ENCODE measurements around the gene ACSL5.
"Not testable (repeated sequence)": the region's sequence is repeated elsewhere in the genome, so short reads cannot be mapped to it uniquely, and the experiment has no call there.

The ACSL5 gene

GRCh38 chr10:112421731-112422130, 47.8 kb downstream of the ACSL5 start:
- DNase-seq = no peak

- no peak for DNase-seq
Observed at GRCh38 chr10:112424651-112425050, 50.7 kb downstream of the ACSL5 start.

- no peak for DNase-seq
Observed at GRCh38 chr10:112426111-112426510, 52.2 kb downstream of the ACSL5 start.

GRCh38 chr10:112429147-112429546, 55.2 kb downstream of the ACSL5 start:
- no peak for DNase-seq

GRCh38 chr10:112429654-112430230, 55.8 kb downstream of the ACSL5 start:
- no peak for DNase-seq

- DNase-seq = no peak
Observed at GRCh38 chr10:112433136-112433535, 59.2 kb downstream of the ACSL5 start.

GRCh38 chr10:112434988-112435619, 61.2 kb downstream of the ACSL5 start:
- DNase-seq = no peak

- no peak for DNase-seq
Observed at GRCh38 chr10:112438356-112438755, 64.4 kb downstream of the ACSL5 start.

- DNase-seq = no peak
Observed at GRCh38 chr10:112441520-112441919, 67.6 kb downstream of the ACSL5 start.

- DNase-seq = no peak
Observed at GRCh38 chr10:112442063-112442462, 68.1 kb downstream of the ACSL5 start.

GRCh38 chr10:112446055-112446854, 72.3 kb downstream of the ACSL5 start:
- DNase-seq = peak; percentile 31

GRCh38 chr10:112446855-112447619, 73.1 kb downstream of the ACSL5 start, which contains the start of the genes VTI1A and ZDHHC6:
Gene VTI1A, plus strand, starts transcription at chr10:112447215. Its CDS starts 159 bp downstream, at chr10:112447374.
Gene ZDHHC6, minus strand, starts transcription at chr10:112446914. Its CDS starts 1,478 bp downstream, at chr10:112445436.
- DNase-seq = peak; percentile 86

- no peak for DNase-seq
Observed at GRCh38 chr10:112447620-112447928, 73.7 kb downstream of the ACSL5 start.

- no peak for DNase-seq
Observed at GRCh38 chr10:112448888-112449287, 75.0 kb downstream of the ACSL5 start.

GRCh38 chr10:112454910-112455779, 81.2 kb downstream of the ACSL5 start:
- no peak for DNase-seq

- peak; percentile 5 for DNase-seq
Observed at GRCh38 chr10:112456533-112456932, 82.6 kb downstream of the ACSL5 start.

- DNase-seq = no peak
Observed at GRCh38 chr10:112460366-112460765, 86.5 kb downstream of the ACSL5 start.

GRCh38 chr10:112461029-112461887, 87.3 kb downstream of the ACSL5 start:
- DNase-seq = peak; percentile 55

- not testable (repeated sequence) for DNase-seq
Observed at GRCh38 chr10:112464074-112464473, 90.2 kb downstream of the ACSL5 start.

GRCh38 chr10:112465299-112465883, 91.5 kb downstream of the ACSL5 start:
- no peak for DNase-seq

GRCh38 chr10:112466802-112467201, 92.9 kb downstream of the ACSL5 start:
- no peak for DNase-seq
